Keratinocyte (primary cell): ENCODE results near the gene VAC14. TPM values are rescaled to one million over a fixed set of nuclear protein-coding genes. Genes with fewer than 3 reads are reported as not detected.

Experiments
- DNase-seq: peaks from one replicate; pipeline ENCODE4 v3.0.0-alpha.2; 2011; ENCODE audit warnings: low read depth, missing footprints, low spot score
- FAIRE-seq: peaks from 2 replicates; lab custom pipeline; 2011; peaks lifted over from hg19 to GRCh38; lab: Jason Lieb, UNC
- H2AFZ ChIP-seq: 2 replicates; pipeline ENCODE4 v1.6.0; 2012; ENCODE audit warnings: low read length, control low read depth, inconsistent platforms; ENCODE audit not compliant: control insufficient read depth
- H3K27ac ChIP-seq: 2 replicates; pipeline ENCODE4 v1.5.1; 2011; ENCODE audit warnings: low read length; ENCODE audit not compliant: control insufficient read depth, insufficient read depth
- H3K27me3 ChIP-seq: 3 replicates; pipeline ENCODE4 v1.6.0; 2011; ENCODE audit warnings: low read length; ENCODE audit not compliant: control insufficient read depth, insufficient read depth; ENCODE audit errors: extremely low read depth
- H3K36me3 ChIP-seq, 2 experiments: 2 replicates in 1 of 2; 3 replicates in 1 of 2; pipeline ENCODE4 v1.5.1; 2011; ENCODE audit warnings: low read length in 2 of 2, mild to moderate bottlenecking in 1 of 2; ENCODE audit not compliant: control insufficient read depth in 2 of 2, insufficient read depth in 2 of 2; ENCODE audit errors: extremely low read depth in 1 of 2
- H3K4me1 ChIP-seq: 3 replicates; pipeline ENCODE4 v1.5.1; 2011; ENCODE audit warnings: low read length; ENCODE audit not compliant: control insufficient read depth, insufficient read depth; ENCODE audit errors: extremely low read depth
- H3K4me2 ChIP-seq: 3 replicates; pipeline ENCODE4 v1.6.0; 2011; ENCODE audit warnings: low read depth, low read length; ENCODE audit not compliant: control insufficient read depth, insufficient read depth; ENCODE audit errors: extremely low read depth
- H3K4me3 ChIP-seq, 3 experiments: fragments of 200-600 bp in 1 of 3; sonication (generic) in 1 of 3; 2 replicates in 2 of 3; 3 replicates in 1 of 3; pipeline ENCODE4 v1.5.1; 2011 to 2016; ENCODE audit warnings: low read length in 3 of 3, mild to moderate bottlenecking in 3 of 3, control low read depth in 2 of 3, inconsistent platforms in 1 of 3, low read depth in 1 of 3, mixed read lengths in 1 of 3, mixed run types in 1 of 3, moderate library complexity in 1 of 3; ENCODE audit not compliant: control insufficient read depth in 2 of 3, insufficient read depth in 2 of 3; ENCODE audit errors: extremely low read depth in 1 of 3
- H3K79me2 ChIP-seq: 2 replicates; pipeline ENCODE4 v1.6.0; 2012; ENCODE audit warnings: low read length; ENCODE audit not compliant: control insufficient read depth, insufficient read depth
- H3K9ac ChIP-seq: 3 replicates; pipeline ENCODE4 v1.6.0; 2011; ENCODE audit warnings: low read length; ENCODE audit not compliant: control insufficient read depth, insufficient read depth; ENCODE audit errors: extremely low read depth
- H3K9me1 ChIP-seq: 3 replicates; pipeline ENCODE4 v1.6.0; 2011; ENCODE audit warnings: low read length; ENCODE audit not compliant: control insufficient read depth, insufficient read depth; ENCODE audit errors: extremely low read depth
- H3K9me3 ChIP-seq: 2 replicates; pipeline ENCODE4 v1.5.1; 2012; ENCODE audit warnings: low read depth, low read length; ENCODE audit not compliant: control insufficient read depth
- H4K20me1 ChIP-seq: 3 replicates; pipeline ENCODE4 v1.6.0; 2011; ENCODE audit warnings: low read length; ENCODE audit not compliant: control insufficient read depth, insufficient read depth; ENCODE audit errors: extremely low read depth
- EZH2 ChIP-seq: IDR thresholded peaks from one replicate; pipeline ENCODE4 v1.6.1; 2012; ENCODE audit warnings: inconsistent platforms, mild to moderate bottlenecking, low read length, moderate library complexity
- dilution Hi-C: fragments of 300-500 bp; cut with MboI; formaldehyde crosslinking; loops from one replicate; pipeline ENCODE4 v1.7.0; 2020; ENCODE audit warnings: low sequenced_read_pairs; ENCODE audit not compliant: extremely low pct_ligation_motif_present
- polyA plus RNA-seq, 5 experiments: library from polyadenylated mRNA; depleted of rRNA in 3 of 5; stranded (reverse) in 3 of 5; stranded (forward) in 1 of 5; unstranded in 1 of 5; fragments of >200 nt; gene quantifications; 1 replicate in 1 of 5; 2 replicates in 3 of 5; 3 replicates in 1 of 5; pipeline versions ENCODE4 v1.2.1 to v1.2.3, GENCODE V29; 2011 to 2012; ENCODE audit warnings: missing spikeins in 2 of 5, low read depth in 1 of 5, low replicate concordance in 1 of 5
- TF ChIP-seq, protein P1 (sequence below), 3 experiments: IDR thresholded peaks in 1 of 3; conservative IDR thresholded peaks in 1 of 3; optimal IDR thresholded peaks in 1 of 3; 2 replicates in 2 of 3; 3 replicates in 1 of 3; pipeline versions ENCODE3 to v1.5.1; 2011; ENCODE audit warnings: low read length in 3 of 3, mild to moderate bottlenecking in 3 of 3, moderate library complexity in 2 of 3, control low read depth in 1 of 3, inconsistent platforms in 1 of 3; ENCODE audit not compliant: insufficient read depth in 2 of 3; ENCODE audit errors: extremely low read depth in 1 of 3

The VAC14 gene
- polyA plus RNA-seq, 1 donor (not counting 4 experiments of a cell fraction or from before 2014, with no cell fraction given) = 15.9 TPM

DNA sequence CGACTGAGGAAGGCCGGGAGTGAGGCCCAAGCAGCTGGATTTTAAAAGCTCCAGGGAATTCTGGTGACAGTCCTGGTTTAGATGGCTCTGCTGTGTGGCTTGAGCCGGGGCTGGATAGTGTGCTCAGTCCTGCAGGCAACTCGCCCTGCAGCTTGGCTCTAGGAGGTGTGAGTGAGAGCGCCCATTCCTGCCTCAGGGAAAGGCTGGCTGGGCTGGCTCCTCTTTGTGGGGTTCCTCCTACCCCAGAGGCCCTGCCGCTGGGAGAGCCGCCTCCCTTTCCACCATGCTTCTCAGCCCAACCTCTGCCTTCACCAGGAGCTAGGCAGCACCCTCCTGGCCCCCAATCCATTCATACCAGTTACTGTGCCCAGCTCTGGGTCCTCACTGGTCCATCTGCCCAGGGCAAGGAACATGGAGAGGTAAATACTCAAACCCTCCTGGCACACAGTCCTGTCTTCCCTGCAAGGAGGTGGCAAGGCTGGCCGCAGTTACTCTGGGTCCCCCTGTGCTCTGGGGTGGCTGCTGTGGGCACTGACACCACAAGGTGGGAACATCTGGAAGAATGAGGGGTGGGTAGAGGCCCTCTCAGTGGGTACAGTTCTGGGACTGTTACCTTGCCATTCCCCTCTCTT, 47.1 kb downstream of the VAC14 start:
- no peak overlapping the region for H3K4me2 ChIP-seq
- no peak overlapping the region for H3K27ac ChIP-seq

DNA sequence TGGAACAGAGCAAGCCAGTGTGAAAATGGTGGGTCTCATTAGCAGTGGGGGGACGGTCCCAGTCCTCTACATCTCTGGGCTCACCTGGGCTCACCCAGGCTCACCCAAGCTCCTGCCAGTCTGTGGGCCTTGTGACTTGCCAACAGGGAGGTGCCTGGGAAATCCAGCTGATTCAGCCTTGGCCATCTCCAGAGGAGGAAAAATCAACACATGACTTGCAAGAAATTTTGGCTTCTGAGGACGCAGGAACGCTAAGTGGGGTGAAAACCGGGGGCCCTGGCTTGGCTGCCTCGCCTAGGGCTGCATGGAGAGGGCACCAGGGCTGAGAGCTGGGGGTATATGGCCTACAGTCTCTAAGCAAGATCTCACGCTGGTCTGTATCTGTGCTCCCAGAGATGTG, 47.7 kb downstream of the VAC14 start:
- no peak for FAIRE-seq
- no peak for DNase-seq
- H3K9ac ChIP-seq = no peak overlapping the region
- H3K36me3 ChIP-seq = peaks cover 2 to 19% of the 10 kb centered on the region in 2 experiments
- H3K27me3 ChIP-seq = no peaks in the 10 kb centered on the region
- no peak overlapping the region for H3K4me2 ChIP-seq
- no peaks in the 10 kb centered on the region for H3K9me3 ChIP-seq
- no peak for TF ChIP-seq EZH2
- TF ChIP-seq, protein P1, sequence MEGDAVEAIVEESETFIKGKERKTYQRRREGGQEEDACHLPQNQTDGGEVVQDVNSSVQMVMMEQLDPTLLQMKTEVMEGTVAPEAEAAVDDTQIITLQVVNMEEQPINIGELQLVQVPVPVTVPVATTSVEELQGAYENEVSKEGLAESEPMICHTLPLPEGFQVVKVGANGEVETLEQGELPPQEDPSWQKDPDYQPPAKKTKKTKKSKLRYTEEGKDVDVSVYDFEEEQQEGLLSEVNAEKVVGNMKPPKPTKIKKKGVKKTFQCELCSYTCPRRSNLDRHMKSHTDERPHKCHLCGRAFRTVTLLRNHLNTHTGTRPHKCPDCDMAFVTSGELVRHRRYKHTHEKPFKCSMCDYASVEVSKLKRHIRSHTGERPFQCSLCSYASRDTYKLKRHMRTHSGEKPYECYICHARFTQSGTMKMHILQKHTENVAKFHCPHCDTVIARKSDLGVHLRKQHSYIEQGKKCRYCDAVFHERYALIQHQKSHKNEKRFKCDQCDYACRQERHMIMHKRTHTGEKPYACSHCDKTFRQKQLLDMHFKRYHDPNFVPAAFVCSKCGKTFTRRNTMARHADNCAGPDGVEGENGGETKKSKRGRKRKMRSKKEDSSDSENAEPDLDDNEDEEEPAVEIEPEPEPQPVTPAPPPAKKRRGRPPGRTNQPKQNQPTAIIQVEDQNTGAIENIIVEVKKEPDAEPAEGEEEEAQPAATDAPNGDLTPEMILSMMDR (optimal IDR thresholded peaks at IDR 0.05 in 1 of 3, IDR thresholded peaks at IDR 0.05 in 1 of 3, conservative IDR thresholded peaks at IDR 0.05 in 1 of 3; ENCODE audit: extremely low read depth in 1 of 3, insufficient read depth in 2 of 3, low read length in 3 of 3) = no peak
- H3K4me3 ChIP-seq = no peak overlapping the region
- peaks cover 14% of the 10 kb centered on the region for H3K4me1 ChIP-seq
- dilution Hi-C loops = no loop called here
- no peaks in the 10 kb centered on the region for H3K79me2 ChIP-seq
- no peak overlapping the region for H3K27ac ChIP-seq
- H4K20me1 ChIP-seq = no peaks in the 10 kb centered on the region
- no peaks in the 10 kb centered on the region for H3K9me1 ChIP-seq
- H2AFZ ChIP-seq = no peak overlapping the region

More for the DNA sequence above, 47.1 kb downstream of the VAC14 start:
- Histone ChIP-seq H3K36me3 (peaks cover 4 to 21% of the 10 kb centered on the region in 2 experiments), H3K27me3 (no peaks in the 10 kb centered on the region), H3K79me2 (no peaks in the 10 kb centered on the region), H3K9me3 (no peaks in the 10 kb centered on the region), H4K20me1 (no peaks in the 10 kb centered on the region), H3K4me1 (peaks cover 10% of the 10 kb centered on the region), H3K9me1 (no peaks in the 10 kb centered on the region), H3K4me3 (no peak overlapping the region), H2AFZ (no peak overlapping the region), H3K9ac (no peak overlapping the region)
- DNase-seq (no peak), FAIRE-seq (no peak)
- dilution Hi-C loops = no loop called here
- TF ChIP-seq EZH2 = no peak
- TF ChIP-seq, protein P1 (optimal IDR thresholded peaks at IDR 0.05 in 1 of 3, IDR thresholded peaks at IDR 0.05 in 1 of 3, conservative IDR thresholded peaks at IDR 0.05 in 1 of 3; ENCODE audit: extremely low read depth in 1 of 3, insufficient read depth in 2 of 3, low read length in 3 of 3) = no peak
